OCI-LY7 (cell line): ENCODE measurements around the gene SPATS2L.

ENCODE experiments used
- CTCF ChIP-seq: fragments of 200-600 bp; sonication (generic); conservative IDR thresholded peaks from 2 replicates; pipeline ENCODE4 v1.5.1; 2014; ENCODE audit warnings: mild to moderate bottlenecking, antibody characterized with exemption, low read length, moderate library complexity, mixed read lengths
- EZH2phosphoT487 ChIP-seq: fragments of 200-600 bp; sonication (generic); IDR thresholded peaks from 2 replicates; pipeline ENCODE4 v1.6.1; 2018; ENCODE audit warnings: low read depth, borderline replicate concordance, mild to moderate bottlenecking, mixed run types, antibody characterized with exemption, low read length, moderate library complexity, mixed read lengths

- TF ChIP-seq CTCF, result no peak
- no peak for TF ChIP-seq EZH2phosphoT487
These were observed 218.6 kb downstream of the SPATS2L start for GRCh38 chr2:200525066-200525465.
